Measurements from ENCODE around the gene GABRB1.
"Not testable (repeated sequence)": the region's sequence is repeated elsewhere in the genome, so short reads cannot be mapped to it uniquely, and the experiment has no call there.

GRCh38 chr4:47378021-47378530, 346.7 kb downstream of the GABRB1 start:
- TF ChIP-seq POLR2A (IDR thresholded peaks at IDR 0.05; ENCODE audit: control extremely low read depth in 1 of 2, low read depth in 2 of 2, low read length in 2 of 2); POLR2AphosphoS5 (IDR thresholded peaks at IDR 0.05; ENCODE audit: low read depth, low read length); TCF12 (IDR thresholded peaks at IDR 0.05; ENCODE audit: low read depth, low read length); CTCF (IDR thresholded peaks at IDR 0.05; ENCODE audit: control extremely low read depth in 1 of 3, insufficient read depth in 1 of 3, low read depth in 1 of 3, low read length in 3 of 3); TAF1 (IDR thresholded peaks at IDR 0.05; ENCODE audit: low read depth, low read length); RNF2 (IDR thresholded peaks at IDR 0.05; ENCODE audit: borderline replicate concordance, low read depth, low read length, missing control alignments, poor library complexity, severe bottlenecking); SIN3A (conservative IDR thresholded peaks at IDR 0.05 in 1 of 2, IDR thresholded peaks at IDR 0.05 in 1 of 2; ENCODE audit: low read depth in 1 of 2, low read length in 2 of 2); CHD1 (IDR thresholded peaks at IDR 0.05; ENCODE audit: low read depth, low read length); HDAC2 (IDR thresholded peaks at IDR 0.05; ENCODE audit: borderline replicate concordance in 1 of 2, low read depth in 2 of 2, low read length in 2 of 2): not testable (repeated sequence)

All from H1 (cell line).